HG02938 (cell line): ENCODE measurements around the gene FAM9B.

ENCODE experiments used
- ATAC-seq: cut with Tn5 transposase; IDR thresholded peaks from one replicate; pipeline ENCODE4 v1.9.1; 2021; ENCODE audit warnings: mild to moderate bottlenecking, moderate library complexity; ENCODE audit not compliant: unreplicated experiment

Gene FAM9B

GRCh38 chrX:8981723-8982122, 52.2 kb downstream of the FAM9B start:
- no peak for ATAC-seq

GRCh38 chrX:8980756-8981155, 53.2 kb downstream of the FAM9B start:
- ATAC-seq = no peak
